ENCODE data around the gene ARVCF. TPM values are rescaled to one million over a fixed set of nuclear protein-coding genes. Genes with fewer than 3 reads are reported as not detected.

Gene ARVCF
- polyA plus RNA-seq, 1 donor from 2014 or later, result 112 TPM

GRCh38 chr22:19965771-19966709, 50.6 kb downstream of the ARVCF start:
- TF ChIP-seq CTCF (IDR thresholded peaks at IDR 0.05; ENCODE audit: poor library complexity, severe bottlenecking), result peak; percentile 13
- TF ChIP-seq TAF1 (IDR thresholded peaks at IDR 0.05; ENCODE audit: low read depth), result no peak
- no peak for TF ChIP-seq RAD21 (conservative IDR thresholded peaks at IDR 0.05)
- Histone ChIP-seq H3K36me3 (ENCODE audit: insufficient read depth, low read length) (peaks cover 12% of the 10 kb centered on the region), H3K9me2 (ENCODE audit: insufficient read depth, low read length) (no peaks in the 10 kb centered on the region), H3F3A (ENCODE audit: insufficient read depth, low read length, poor library complexity, severe bottlenecking) (no peaks in the 10 kb centered on the region), H3K27ac (ENCODE audit: low read length) (no peak overlapping the region), H3K4me3 (ENCODE audit: low read length) (no peak overlapping the region), H4K20me1 (ENCODE audit: insufficient read depth) (no peaks in the 10 kb centered on the region), H3K9me3 (ENCODE audit: low read length) (no peaks in the 10 kb centered on the region), H3K9ac (ENCODE audit: low read length) (no peak overlapping the region), H3K4me2 (ENCODE audit: low read length) (no peak overlapping the region), H2AFZ (ENCODE audit: low read depth, low read length) (no peak overlapping the region), H3K79me2 (replicated peaks; ENCODE audit: insufficient read depth, low read length) (no peaks in the 10 kb centered on the region), H3K27me3 (ENCODE audit: insufficient read depth, low read depth, low read length) (no peaks in the 10 kb centered on the region)

- H3K79me2 ChIP-seq (replicated peaks; ENCODE audit: insufficient read depth, low read length), result no peaks in the 10 kb centered on the region
- no peak overlapping the region for H2AFZ ChIP-seq (ENCODE audit: low read depth, low read length)
- no peak for TF ChIP-seq SMC3 (conservative IDR thresholded peaks at IDR 0.05; ENCODE audit: poor library complexity)
- no peak for TF ChIP-seq RAD21 (conservative IDR thresholded peaks at IDR 0.05)
- no peak for TF ChIP-seq CTCF (IDR thresholded peaks at IDR 0.05; ENCODE audit: poor library complexity, severe bottlenecking)
- no peak for TF ChIP-seq POLR2AphosphoS5 (IDR thresholded peaks at IDR 0.05)
- TF ChIP-seq EZH2 (IDR thresholded peaks at IDR 0.05; ENCODE audit: borderline replicate concordance, insufficient read depth, low read length, poor library complexity, severe bottlenecking), result no peak
- no peak for TF ChIP-seq EP300 (conservative IDR thresholded peaks at IDR 0.05; ENCODE audit: poor library complexity, severe bottlenecking)
- no peak for TF ChIP-seq MXI1 (conservative IDR thresholded peaks at IDR 0.05; ENCODE audit: poor library complexity, severe bottlenecking)
- TF ChIP-seq TAF1 (IDR thresholded peaks at IDR 0.05; ENCODE audit: low read depth), result no peak
- no peak for TF ChIP-seq REST (IDR thresholded peaks at IDR 0.05; ENCODE audit: borderline replicate concordance)
- H3K9me3 ChIP-seq (ENCODE audit: low read length), result no peaks in the 10 kb centered on the region
- H3K36me3 ChIP-seq (ENCODE audit: insufficient read depth, low read length), result peaks cover 4% of the 10 kb centered on the region
- no peak overlapping the region for H3K27ac ChIP-seq (ENCODE audit: low read length)
- H3K4me3 ChIP-seq (ENCODE audit: low read length), result no peak overlapping the region
- no peaks in the 10 kb centered on the region for H3F3A ChIP-seq (ENCODE audit: insufficient read depth, low read length, poor library complexity, severe bottlenecking)
- H3K9ac ChIP-seq (ENCODE audit: low read length), result no peak overlapping the region
- H3K9me2 ChIP-seq (ENCODE audit: insufficient read depth, low read length), result no peaks in the 10 kb centered on the region
- H3K4me2 ChIP-seq (ENCODE audit: low read length), result no peak overlapping the region
- no peaks in the 10 kb centered on the region for H4K20me1 ChIP-seq (ENCODE audit: insufficient read depth)
- no peaks in the 10 kb centered on the region for H3K27me3 ChIP-seq (ENCODE audit: insufficient read depth, low read depth, low read length)
Observed at GRCh38 chr22:19964701-19965386, 51.8 kb downstream of the ARVCF start.

All from neural cell (in vitro differentiated cells).